A204.1 (cell line): ENCODE results near the gene TEDC1.

Source experiments
- FAIRE-seq: peaks from 2 replicates; lab custom pipeline; 2012; peaks lifted over from hg19 to GRCh38; lab: Jason Lieb, UNC

TEDC1 gene

DNA sequence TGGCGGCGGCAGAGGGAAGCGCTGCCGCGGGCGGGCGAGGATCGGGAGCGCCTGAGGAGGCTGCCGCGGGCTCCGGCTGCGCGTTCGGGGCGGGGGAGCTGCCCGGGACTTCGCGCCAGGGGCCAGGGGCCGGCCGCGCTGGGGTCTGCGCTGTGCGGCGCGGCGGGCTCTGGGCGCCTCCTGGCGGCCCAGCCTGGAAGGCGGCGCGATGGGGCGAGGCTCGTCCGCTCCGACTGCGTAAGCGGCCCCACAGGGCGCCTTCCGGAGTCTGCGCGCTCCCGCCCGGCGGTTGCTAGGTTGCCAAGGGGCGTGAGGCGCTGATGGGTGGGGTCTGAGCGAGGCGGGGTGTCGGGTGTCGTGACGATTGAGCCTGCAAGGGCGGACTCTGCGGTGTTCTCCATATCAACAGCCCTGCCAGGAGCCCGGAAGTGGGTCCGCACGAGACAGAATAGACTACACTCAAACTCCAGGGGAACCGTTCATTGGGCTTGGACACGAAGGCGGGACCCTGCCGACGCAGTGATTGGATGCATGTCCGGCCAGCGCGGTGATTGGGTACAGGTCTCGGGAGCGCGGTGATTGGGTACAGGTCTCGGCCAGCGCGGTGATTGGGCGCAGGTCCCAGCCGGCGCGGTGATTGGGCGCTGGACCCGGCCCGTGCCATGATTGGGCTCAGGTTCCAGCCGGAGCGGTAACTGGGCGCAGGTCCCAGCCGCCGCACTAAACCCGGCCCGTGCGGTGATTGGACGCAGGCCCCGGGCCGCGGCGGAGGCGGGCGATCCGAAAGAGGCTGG lies at the start of gene TEDC1:
TEDC1 (plus strand) TSS at position 675 of the 794 bp plus-strand sequence. CDS start 130 bp downstream, outside the sequence.
- FAIRE-seq: peak; percentile 99

DNA sequence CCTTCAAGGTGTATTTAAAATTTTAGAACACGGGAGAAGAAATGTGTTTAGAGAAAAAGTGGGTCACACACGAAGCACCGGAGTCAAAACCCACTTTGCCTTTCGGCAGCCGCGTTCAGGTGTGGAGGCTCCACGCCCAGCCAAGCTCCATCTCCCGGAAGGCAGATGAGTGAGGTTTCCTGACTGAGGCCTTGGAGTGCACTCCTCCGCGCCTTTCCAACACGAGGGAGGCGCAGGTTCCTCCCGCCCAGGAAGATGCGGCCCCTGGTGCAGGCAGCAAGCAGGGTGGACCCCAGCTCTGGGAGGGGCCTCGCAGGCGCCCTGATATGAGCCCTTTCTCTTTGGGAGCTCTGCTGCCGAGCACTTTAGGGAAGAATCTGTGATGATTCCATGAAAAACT lies 48.9 kb upstream of the TEDC1 start:
- FAIRE-seq: no peak

- no peak for FAIRE-seq
These were observed 48.2 kb upstream of the TEDC1 start for GRCh38 chr14:105442834-105443233.

- no peak for FAIRE-seq
These were observed 46.2 kb upstream of the TEDC1 start for GRCh38 chr14:105444859-105445258.

GRCh38 chr14:105445290-105445689 lies 45.8 kb upstream of the TEDC1 start:
- FAIRE-seq: no peak

DNA sequence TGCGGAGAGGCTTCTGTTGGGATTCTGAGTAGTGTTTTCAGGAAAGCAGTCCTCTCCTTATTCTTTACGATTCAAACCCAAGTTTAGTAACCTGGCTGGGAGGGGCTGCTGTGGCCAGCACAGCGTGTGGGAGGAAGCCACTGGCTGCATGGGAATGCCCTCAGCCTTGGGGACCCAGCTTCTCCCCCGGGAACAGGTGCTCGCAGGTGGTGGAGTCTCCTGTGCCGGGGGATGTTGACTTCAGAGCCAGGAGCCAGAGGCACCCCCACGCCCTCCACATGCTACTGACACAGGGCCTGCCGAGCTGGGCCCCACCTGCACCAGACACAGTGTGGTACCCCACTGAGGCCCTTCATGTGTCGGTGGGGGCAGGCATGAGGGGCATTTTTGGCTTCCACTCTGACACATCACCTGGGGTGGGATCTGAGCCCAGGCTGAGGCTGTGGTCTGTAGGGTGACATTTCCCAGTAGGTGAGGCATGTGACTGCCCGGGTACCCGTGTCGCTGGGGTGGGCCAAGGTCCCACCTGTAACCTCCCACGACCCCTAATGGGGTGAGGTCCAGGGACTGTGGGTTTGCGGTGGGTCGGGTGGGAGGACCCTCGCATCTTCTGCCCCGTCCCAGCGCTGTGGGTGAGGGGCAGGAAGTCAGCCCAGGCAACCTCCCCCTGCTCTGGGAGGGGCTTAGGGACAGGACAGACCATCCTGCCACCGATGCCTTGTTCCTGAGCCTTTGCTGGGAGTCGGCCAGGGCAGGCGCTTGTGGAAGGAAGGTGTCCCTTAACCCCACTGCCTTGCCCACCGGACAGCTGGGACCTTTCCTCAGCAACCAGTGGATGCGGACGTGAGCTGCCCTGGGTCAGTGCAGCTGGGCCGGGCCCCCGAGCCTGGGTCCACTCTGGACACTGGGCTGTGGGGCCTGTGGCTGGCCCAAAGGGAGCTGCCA lies 44.9 kb upstream of the TEDC1 start:
- no peak for FAIRE-seq

GRCh38 chr14:105446971-105447370 lies 44.1 kb upstream of the TEDC1 start:
- FAIRE-seq: no peak

GRCh38 chr14:105447651-105448640 lies 43.1 kb upstream of the TEDC1 start:
- FAIRE-seq: no peak

- FAIRE-seq: no peak
These were observed 42.3 kb upstream of the TEDC1 start for GRCh38 chr14:105448706-105449111.

DNA sequence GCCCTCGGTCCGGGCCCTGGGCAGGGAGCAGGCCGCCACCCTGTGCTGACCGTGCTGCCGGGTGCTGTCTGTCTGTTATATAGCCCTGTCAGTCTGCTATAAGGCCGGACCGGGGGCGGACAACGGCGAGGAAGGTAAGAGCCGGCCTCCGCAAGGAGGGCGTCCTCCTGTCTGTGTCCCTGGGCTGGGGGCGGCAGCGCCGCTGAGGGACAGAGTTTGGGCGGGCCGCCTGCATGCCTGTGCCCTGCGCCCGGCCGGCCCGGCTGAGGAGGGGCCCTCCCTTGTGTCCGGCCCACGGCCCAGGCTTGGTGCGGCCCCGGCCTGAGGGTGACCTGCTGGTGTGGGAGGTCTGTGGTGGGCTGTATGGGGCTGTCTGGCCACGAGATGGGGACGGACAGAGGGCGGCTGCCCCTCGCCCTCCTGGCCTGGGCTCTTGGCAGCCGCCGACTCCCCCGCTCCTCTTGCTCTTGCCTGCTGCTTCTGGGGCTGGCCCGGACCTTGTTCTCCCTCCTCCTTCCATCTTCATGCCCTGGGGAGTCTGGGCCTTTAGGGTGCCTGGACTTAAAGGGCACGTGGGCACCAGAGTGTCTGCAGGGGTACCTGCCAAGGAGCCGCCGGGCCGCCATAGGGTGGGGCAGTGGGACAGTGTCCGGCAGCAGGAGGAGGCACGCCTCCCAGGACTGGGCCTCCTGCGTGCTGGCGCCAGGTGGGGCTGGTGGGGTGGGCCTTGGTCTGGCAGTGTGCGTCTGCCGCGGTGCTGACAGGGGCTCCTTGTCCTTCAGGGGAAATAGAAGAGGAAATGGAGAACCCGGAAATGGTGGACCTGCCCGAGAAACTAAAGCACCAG lies 41.5 kb upstream of the TEDC1 start:
- no peak for FAIRE-seq

- FAIRE-seq: no peak
These were observed 40.9 kb upstream of the TEDC1 start for GRCh38 chr14:105450123-105450505.

GRCh38 chr14:105450864-105451720 lies 40.0 kb upstream of the TEDC1 start:
- no peak for FAIRE-seq

GRCh38 chr14:105452963-105453362 lies 38.1 kb upstream of the TEDC1 start:
- FAIRE-seq: no peak

DNA sequence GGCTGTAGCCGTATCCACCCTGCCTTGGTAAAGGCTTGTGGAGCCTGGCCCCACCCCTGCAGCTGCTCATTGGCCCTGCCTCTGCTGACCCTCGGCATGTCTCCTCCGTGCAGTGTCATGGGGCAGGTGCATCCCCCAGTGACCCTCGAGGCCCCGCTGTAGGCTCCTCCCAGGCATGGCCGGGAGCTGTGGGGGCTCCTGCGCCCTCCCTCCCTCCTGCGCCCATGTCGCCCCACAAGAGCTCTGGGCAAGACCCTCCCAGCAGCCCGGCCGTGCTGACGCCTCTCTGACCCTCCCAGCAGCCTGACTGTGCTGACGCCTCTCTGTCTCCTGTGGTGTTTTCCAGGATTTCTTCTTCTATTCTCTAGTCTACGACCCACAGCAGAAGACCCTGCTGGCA lies 37.2 kb upstream of the TEDC1 start:
- no peak for FAIRE-seq

DNA sequence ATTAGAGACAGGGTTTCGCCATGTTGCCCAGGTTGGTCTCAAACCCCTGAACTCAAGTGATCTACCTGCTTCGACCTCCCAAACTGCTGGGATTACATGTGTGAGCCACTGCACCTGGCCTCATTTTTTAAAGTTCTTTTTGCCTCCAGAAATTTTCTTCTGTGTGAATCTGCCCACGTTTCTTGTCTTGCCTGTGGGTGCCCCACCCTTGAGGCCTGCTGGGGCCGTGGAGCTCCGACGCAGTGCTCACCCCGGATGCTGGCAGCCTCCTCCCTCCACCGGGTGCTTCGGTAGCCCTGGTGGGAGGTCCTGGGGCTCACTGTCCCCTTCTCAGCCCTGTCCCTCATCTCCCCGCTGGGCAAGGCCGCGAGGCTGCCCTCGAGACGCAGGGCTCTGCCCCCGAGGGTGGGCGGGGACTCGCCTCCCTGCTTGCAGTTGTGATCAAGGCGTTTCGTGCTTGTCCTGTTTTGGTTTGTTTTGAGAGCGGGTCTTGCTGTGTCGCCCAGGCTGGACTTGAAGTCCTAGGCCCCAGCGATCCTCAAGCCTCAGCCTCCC lies 35.9 kb upstream of the TEDC1 start:
- FAIRE-seq: no peak

DNA sequence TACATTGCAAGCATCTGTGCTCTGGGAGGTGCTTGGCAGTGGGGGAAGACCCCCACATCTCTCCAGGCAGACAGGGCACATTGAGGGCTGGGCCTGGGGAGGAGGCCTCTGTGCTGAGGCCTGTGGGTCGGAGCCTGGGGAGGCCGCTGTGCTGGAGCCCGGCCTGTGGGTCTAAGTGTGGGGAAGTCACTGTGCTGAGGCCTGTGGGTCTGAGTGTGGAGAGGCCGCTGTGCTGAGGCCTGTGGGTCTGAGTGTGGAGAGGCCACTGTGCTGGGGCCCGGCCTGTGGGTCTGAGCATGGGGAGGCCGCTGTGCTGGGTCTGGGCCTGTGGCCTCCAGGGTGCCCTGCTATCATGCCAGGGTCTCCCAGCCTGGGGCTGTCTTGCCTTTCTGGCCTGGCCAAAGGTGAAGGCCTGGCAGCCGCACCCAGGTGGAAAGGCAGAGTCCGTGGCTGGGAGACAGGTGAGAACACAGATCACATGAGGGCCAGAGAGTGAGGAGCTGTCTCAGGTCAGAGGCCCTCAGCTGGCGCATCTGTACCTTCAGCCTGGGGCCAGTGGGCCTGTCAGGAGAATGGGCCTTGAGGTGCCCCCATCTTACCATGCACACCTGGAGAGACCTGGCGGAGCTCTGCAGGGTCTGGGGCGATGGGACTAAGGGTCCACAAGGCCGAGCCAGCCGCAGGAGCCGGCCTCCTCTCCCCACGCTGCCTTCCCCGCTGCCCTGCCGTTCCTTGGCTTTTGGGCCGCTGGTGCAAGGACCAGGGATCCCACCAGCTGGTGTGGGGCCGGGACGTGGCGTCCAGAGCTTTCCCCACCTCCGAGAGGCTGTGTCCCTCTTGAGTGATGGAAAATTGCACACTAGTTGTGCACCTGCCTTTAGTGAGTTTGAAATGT lies 35.0 kb upstream of the TEDC1 start:
- FAIRE-seq: no peak

DNA sequence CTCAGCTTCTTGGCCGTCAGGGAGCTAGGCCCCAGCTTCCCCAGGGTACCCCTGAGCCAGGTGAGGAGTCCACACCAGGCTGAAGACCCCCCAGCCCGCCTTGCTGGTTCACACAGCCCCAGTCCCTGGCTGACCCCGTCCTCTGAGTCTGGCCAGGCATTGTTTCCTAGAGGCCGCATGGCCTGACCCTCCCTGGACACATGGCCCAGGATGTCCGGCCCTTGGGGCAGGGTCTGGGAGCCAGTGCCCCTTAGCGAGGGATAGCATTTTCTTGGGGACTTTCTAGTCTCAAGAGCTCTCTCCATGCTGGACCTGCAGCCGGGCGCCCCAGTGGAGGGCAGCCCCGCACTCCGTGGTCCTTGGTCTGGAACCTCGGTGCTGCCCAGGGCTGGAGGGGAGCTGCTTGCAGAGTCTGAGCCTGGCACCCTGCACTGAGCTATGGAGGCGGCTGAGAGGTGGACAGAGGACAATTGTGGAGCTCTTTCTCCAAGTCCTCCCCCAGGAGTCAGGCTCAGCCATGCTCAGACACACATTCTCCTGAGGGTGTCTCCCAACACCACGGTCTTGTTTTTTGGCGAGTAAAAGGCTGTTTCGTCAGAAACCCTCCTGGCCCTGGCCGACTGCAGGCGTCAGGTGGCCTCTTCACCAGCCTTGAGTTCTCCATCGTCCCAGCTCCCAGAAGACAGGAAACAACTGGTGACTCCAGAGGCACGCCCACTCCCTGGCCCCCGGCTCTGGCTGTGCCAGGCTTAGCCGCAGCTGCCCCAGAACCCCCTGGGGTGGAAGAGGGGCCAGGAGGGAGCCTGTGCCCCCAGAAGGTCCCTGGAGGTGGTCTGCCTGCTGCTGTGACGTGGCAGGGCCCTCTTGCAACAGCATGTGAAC lies 34.1 kb upstream of the TEDC1 start:
- no peak for FAIRE-seq

- FAIRE-seq: no peak
These were observed 33.0 kb upstream of the TEDC1 start for GRCh38 chr14:105458010-105458409.
